Epithelial cell of esophagus (primary cell): Measurements from ENCODE around the gene PTPRN2.
"Not testable (repeated sequence)": the region's sequence is repeated elsewhere in the genome, so short reads cannot be mapped to it uniquely, and the experiment has no call there.

Experiments used
- DNase-seq: peaks from one replicate; pipeline ENCODE4 v3.0.0; 2010; ENCODE audit warnings: low read depth
- H3K4me3 ChIP-seq: 2 replicates; pipeline ENCODE4 v1.5.1; 2011; ENCODE audit warnings: mild to moderate bottlenecking, low read length, control low read depth
- CTCF ChIP-seq: IDR thresholded peaks from 2 replicates; pipeline ENCODE4 v1.5.1; 2011; ENCODE audit warnings: low read depth, mild to moderate bottlenecking, low read length, control low read depth, inconsistent platforms; ENCODE audit not compliant: insufficient read depth; ENCODE audit errors: missing control alignments

Gene PTPRN2

DNA sequence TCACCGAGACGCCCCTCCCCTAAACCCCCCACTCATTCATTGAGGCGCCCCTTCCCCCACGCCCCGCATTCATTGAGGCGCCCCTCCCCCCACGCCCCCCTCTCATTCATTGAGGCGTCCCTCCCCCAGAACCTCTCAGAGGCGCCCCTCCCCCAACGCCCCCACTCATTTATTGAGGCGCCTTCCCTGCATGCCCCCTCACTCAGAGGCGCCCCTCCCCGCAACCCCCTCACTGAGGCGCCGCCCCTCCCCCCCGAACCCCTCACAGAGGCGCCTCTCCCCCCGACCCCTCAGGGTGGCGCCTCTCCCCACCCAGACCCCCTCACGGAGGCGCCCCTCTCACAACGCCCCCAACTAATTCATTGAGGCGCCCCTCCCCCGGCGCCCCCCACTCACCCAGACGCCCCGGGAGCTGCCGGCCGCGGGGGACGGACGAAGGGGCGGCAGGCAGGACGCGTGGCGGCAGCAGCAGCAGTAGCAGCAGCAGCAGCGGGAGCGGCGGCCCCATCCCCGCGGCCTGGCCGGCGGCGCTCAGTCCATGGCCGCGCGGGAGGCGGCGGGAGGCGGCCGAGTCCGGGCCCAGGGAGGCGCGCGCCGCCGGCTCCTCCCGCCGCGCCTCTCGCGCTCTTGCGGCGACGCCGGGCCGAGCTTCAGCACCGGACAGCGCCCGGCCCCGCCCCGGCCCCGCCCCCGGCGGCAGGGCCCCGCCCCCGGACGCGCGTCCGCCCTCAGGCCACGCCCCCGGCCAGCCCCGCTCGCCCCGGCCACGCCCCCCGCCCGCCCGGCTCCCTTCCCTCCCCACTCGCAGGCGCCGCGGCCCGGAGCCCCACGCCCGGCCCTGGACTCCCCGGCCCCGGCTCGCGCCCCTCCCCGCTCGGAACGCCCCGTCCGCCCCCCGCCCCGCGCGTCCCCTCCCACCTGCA is at the start of gene PTPRN2:
TSS of gene PTPRN2 (minus strand) at position 662 of the 923 bp plus-strand sequence.
- H3K4me3 ChIP-seq = no peak within 1 kb of the TSS

DNA sequence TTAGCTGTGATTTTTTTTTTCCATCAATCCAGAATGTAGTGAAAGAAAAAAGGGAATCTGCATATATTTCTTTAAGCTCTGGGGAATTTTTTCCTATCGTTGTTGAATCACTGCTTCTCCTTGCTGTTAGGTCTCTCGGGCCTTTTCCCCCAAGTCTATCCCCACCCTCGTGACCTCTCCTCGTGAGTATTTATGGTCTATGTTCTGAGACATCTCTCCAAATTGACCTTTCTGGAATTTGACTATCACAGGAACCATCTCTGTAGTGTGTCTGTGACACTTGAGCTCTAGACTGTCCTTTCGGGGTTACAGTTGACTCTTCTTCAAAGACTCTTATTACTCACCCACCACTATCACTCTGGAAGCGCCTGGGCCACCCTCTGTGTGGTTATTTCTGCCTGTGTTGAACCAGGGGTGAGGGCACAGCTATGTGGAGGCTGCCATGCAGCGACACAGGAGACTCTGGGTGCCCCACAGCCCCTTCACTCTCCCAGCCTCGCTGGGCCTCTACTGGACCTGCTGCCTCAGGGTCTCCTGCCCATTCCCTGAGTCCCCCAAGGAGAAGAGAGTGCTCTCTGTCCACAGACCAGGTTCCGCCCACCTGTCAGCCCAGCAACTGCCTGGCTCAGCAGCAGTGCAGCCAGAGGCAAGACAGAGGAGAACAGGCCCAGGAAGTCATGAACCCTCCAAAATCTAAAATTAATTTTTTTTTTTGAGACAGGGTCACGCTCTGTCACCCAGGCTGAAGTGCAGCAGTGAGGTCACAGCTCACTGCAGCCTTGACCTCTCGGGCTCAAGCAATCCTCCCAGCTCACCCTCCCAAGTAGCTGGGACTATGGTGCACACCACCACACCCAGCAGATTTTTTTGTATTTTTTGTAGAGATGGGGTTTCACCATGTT is 45.7 kb upstream of the PTPRN2 start:
- TF ChIP-seq CTCF = no peak
- no peak for DNase-seq

More for the DNA sequence above, at the start of gene PTPRN2:
- peak; percentile 60 for DNase-seq
- TF ChIP-seq CTCF = no peak

GRCh38 chr7:158631574-158632195 is 44.1 kb upstream of the PTPRN2 start:
- TF ChIP-seq CTCF = no peak
- DNase-seq = no peak
- no peak overlapping the region for H3K4me3 ChIP-seq

More for the DNA sequence above, 45.7 kb upstream of the PTPRN2 start:
- no peak overlapping the region for H3K4me3 ChIP-seq

DNA sequence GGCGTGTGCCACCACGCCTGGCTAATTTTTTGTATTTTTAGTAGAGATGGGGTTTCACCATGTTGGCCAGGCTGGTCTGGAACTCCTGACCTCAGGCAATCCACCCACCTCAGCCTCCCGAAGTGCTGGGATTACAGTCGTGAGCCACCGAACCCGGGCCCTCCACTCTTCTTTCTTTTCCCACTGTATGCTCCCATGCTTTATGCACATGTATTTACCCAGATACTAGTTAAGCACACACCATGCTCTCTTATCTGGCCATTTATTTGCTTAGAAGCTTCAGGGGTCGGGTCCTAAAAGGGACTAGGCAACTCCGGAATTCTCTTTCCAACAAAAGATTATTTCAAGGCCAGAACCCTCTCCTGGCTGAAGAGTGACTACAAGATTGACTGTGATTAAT is 38.7 kb upstream of the PTPRN2 start:
- not testable (repeated sequence) for H3K4me3 ChIP-seq, DNase-seq

GRCh38 chr7:158623241-158623640 is 35.6 kb upstream of the PTPRN2 start:
- no peak overlapping the region for H3K4me3 ChIP-seq
- no peak for DNase-seq
- no peak for TF ChIP-seq CTCF

DNA sequence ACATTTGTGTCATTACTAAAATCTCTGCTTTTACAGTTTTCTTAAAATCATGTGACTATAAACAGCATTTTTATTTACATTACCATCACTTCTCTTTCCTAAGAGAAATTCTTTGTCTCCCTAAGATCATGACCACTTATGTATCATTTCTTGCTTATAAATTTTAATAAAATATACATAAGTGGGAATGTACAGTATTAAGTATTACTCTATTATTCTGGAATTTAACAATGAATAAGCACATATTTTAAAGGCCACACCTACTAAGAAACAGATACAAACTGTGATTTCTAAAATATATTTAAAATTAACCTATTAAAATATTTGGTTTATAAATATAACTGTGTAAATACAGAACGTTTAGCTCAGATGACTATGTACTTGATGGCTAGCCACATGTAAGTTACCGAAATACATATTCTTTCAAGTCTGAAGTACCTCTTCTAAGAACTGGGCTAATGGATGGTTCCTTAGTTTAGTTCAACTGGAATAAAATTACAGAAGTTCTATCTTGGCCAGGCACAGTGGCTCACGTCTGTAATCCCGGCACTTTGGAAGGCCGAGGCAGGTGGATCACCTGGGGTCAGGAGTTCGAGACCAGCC is 33.3 kb upstream of the PTPRN2 start:
- DNase-seq = no peak
- no peak for TF ChIP-seq CTCF
- H3K4me3 ChIP-seq = no peak overlapping the region
